GM12891 (cell line): ENCODE data around the gene DCD.

Experiments used
- PAX5 ChIP-seq: IDR thresholded peaks from 2 replicates; pipeline ENCODE4 v1.6.1; 2011; ENCODE audit warnings: low read length, moderate library complexity, mild to moderate bottlenecking; ENCODE audit not compliant: insufficient read depth, severe bottlenecking
- POLR2A ChIP-seq: IDR thresholded peaks from 2 replicates; pipeline ENCODE4 v1.6.1; 2011; ENCODE audit warnings: low read depth, low read length, control low read depth
- POLR2AphosphoS5 ChIP-seq: IDR thresholded peaks from 2 replicates; pipeline ENCODE4 v1.6.1; 2011; ENCODE audit warnings: low read depth, low read length, control low read depth
- POU2F2 ChIP-seq: IDR thresholded peaks from 2 replicates; pipeline ENCODE4 v1.6.1; 2011; ENCODE audit warnings: low read depth, mild to moderate bottlenecking, control low read depth, low read length, moderate library complexity
- SPI1 ChIP-seq: IDR thresholded peaks from 2 replicates; pipeline ENCODE4 v1.6.1; 2011; ENCODE audit warnings: low read depth, low read length, control low read depth
- TAF1 ChIP-seq: IDR thresholded peaks from 2 replicates; pipeline ENCODE4 v1.6.1; 2011; ENCODE audit warnings: low read depth, low read length, control low read depth

DNA sequence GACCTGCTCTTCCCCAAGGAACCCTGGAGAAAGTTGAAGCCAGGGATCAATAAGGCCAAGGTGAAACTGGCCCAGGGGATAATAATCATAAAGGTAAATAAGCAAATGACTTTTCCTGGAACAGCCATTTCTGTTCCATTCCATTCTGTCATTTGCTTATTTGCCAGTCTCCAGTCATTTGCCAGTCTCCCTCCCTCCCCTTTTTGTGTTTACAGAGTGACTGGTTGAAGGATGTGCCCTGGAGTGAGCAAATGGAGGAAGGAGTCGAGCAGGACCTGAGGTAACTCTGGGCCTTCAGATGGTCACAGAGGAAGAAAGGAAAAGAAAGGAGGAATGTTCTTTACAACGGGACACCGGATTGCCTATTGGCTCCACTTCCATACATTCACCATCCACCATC, 17.8 kb upstream of the DCD start:
- no peak for TF ChIP-seq POLR2A
- TF ChIP-seq POLR2AphosphoS5, result no peak
- no peak for TF ChIP-seq TAF1
- no peak for TF ChIP-seq PAX5
- no peak for TF ChIP-seq POU2F2
- no peak for TF ChIP-seq SPI1
